DOHH2 (cell line): ENCODE results near the gene GABBR1.

Experiments
- H3F3A ChIP-seq: fragments of 200-600 bp; sonication (generic), shearing (Covaris generic); 2 replicates; pipeline ENCODE4 v1.6.0; 2016; ENCODE audit warnings: antibody characterized with exemption, mild to moderate bottlenecking; ENCODE audit not compliant: control insufficient read depth, insufficient read depth
- H3K27ac ChIP-seq: fragments of 200-600 bp; sonication (generic); 2 replicates; pipeline ENCODE4 v1.5.1; 2014; ENCODE audit warnings: low read depth, mild to moderate bottlenecking, low read length, moderate library complexity
- H3K27me3 ChIP-seq: fragments of 200-600 bp; sonication (generic); 2 replicates; pipeline ENCODE4 v1.6.1; 2014; ENCODE audit warnings: mild to moderate bottlenecking, low read length, mixed read lengths; ENCODE audit not compliant: control insufficient read depth
- H3K36me3 ChIP-seq: fragments of 200-600 bp; sonication (generic); 2 replicates; pipeline ENCODE4 v1.6.1; 2014; ENCODE audit warnings: mild to moderate bottlenecking, low read length, moderate library complexity, mixed read lengths; ENCODE audit not compliant: control insufficient read depth
- H3K4me1 ChIP-seq: fragments of 200-600 bp; sonication (generic); 2 replicates; pipeline ENCODE4 v1.6.1; 2014; ENCODE audit warnings: mild to moderate bottlenecking, low read length, mixed read lengths; ENCODE audit not compliant: control insufficient read depth
- H3K4me2 ChIP-seq: fragments of 200-600 bp; sonication (generic); 2 replicates; pipeline ENCODE4 v1.6.0; 2014; ENCODE audit warnings: mild to moderate bottlenecking, low read length, moderate library complexity
- H3K4me3 ChIP-seq: fragments of 200-600 bp; sonication (generic); 2 replicates; pipeline ENCODE4 v1.5.1; 2014; ENCODE audit warnings: mild to moderate bottlenecking, low read length, mixed read lengths
- H3K79me2 ChIP-seq: fragments of 200-600 bp; sonication (generic); 2 replicates; pipeline ENCODE4 v1.6.1; 2014; ENCODE audit warnings: mild to moderate bottlenecking, low read length, mixed read lengths; ENCODE audit not compliant: control insufficient read depth
- H3K9me2 ChIP-seq: fragments of 200-600 bp; sonication (generic); replicated peaks from 2 replicates; pipeline ENCODE4 v1.6.1; 2014; ENCODE audit warnings: mild to moderate bottlenecking, low read length, mixed read lengths; ENCODE audit not compliant: control insufficient read depth
- H3K9me3 ChIP-seq: fragments of 200-600 bp; sonication (generic); 2 replicates; pipeline ENCODE4 v1.6.1; 2014; ENCODE audit warnings: antibody characterized with exemption, low read length, mixed read lengths; ENCODE audit not compliant: control insufficient read depth, insufficient read depth
- H4K20me1 ChIP-seq: fragments of 200-600 bp; sonication (generic); 2 replicates; pipeline ENCODE4 v1.6.0; 2014; ENCODE audit warnings: low read depth, mild to moderate bottlenecking, antibody characterized with exemption, low read length, moderate library complexity; ENCODE audit not compliant: control insufficient read depth, insufficient read depth
- EZH2phosphoT487 ChIP-seq: fragments of 200-600 bp; sonication (generic); IDR thresholded peaks from 2 replicates; pipeline ENCODE4 v1.6.1; 2017; ENCODE audit warnings: borderline replicate concordance, mild to moderate bottlenecking, antibody characterized with exemption, low read length, moderate library complexity, mixed read lengths
- TF ChIP-seq, protein P1 (sequence below): fragments of 200-600 bp; sonication (generic); IDR thresholded peaks from one replicate; pipeline ENCODE4 v1.5.1; 2014; ENCODE audit warnings: antibody characterized with exemption, mild to moderate bottlenecking, low read depth, low read length; ENCODE audit not compliant: poor library complexity, severe bottlenecking

GABBR1 gene

DNA sequence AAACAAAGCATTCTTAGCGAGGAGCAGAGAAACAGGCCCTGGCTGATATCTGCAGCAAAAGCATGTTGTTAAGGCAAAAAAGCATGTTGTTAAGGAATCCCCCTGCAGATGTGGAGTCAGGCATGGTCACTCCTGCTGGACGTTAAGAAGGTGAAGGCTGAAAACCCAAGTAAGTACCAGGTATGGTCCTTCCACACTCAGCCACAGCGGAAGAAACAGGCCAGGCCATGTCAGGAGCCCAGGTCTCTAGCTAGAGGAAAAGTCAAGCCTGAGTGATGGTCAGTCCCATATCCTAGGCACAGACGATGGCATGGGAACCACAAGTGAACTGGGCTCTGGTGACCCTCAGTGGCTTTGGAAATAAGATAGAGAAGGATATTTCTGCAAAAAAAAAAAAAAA is 112.8 kb downstream of the GABBR1 start:
- H4K20me1 ChIP-seq, result no peaks in the 10 kb centered on the region

GRCh38 chr6:29519291-29520010 is 113.5 kb downstream of the GABBR1 start:
- Histone ChIP-seq H3K27ac (no peak overlapping the region), H3K9me3 (0 out of 2 replicates have a peak, but pooled peaks cover 3% of the 10 kb centered on the region), H3K79me2 (no peaks in the 10 kb centered on the region), H3F3A (no peaks in the 10 kb centered on the region), H3K4me2 (no peak overlapping the region), H3K27me3 (peaks cover 4% of the 10 kb centered on the region; the same call in 1 of the 2 replicates), H3K36me3 (no peaks in the 10 kb centered on the region), H4K20me1 (no peaks in the 10 kb centered on the region), H3K4me3 (no peak overlapping the region), H3K9me2 (no peaks in the 10 kb centered on the region), H3K4me1 (no peaks in the 10 kb centered on the region)
- TF ChIP-seq, protein P1, sequence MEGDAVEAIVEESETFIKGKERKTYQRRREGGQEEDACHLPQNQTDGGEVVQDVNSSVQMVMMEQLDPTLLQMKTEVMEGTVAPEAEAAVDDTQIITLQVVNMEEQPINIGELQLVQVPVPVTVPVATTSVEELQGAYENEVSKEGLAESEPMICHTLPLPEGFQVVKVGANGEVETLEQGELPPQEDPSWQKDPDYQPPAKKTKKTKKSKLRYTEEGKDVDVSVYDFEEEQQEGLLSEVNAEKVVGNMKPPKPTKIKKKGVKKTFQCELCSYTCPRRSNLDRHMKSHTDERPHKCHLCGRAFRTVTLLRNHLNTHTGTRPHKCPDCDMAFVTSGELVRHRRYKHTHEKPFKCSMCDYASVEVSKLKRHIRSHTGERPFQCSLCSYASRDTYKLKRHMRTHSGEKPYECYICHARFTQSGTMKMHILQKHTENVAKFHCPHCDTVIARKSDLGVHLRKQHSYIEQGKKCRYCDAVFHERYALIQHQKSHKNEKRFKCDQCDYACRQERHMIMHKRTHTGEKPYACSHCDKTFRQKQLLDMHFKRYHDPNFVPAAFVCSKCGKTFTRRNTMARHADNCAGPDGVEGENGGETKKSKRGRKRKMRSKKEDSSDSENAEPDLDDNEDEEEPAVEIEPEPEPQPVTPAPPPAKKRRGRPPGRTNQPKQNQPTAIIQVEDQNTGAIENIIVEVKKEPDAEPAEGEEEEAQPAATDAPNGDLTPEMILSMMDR, result no peak
- no peak for TF ChIP-seq EZH2phosphoT487

More for the DNA sequence above, 112.8 kb downstream of the GABBR1 start:
- Histone ChIP-seq H3K27ac (no peak overlapping the region), H3K27me3 (peaks cover 4% of the 10 kb centered on the region; the same call in 1 of the 2 replicates), H3K4me2 (no peak overlapping the region), H3K4me1 (no peaks in the 10 kb centered on the region), H3K79me2 (no peaks in the 10 kb centered on the region), H3K9me2 (no peaks in the 10 kb centered on the region), H3K36me3 (no peaks in the 10 kb centered on the region), H3K9me3 (0 out of 2 replicates have a peak, but pooled peaks cover 3% of the 10 kb centered on the region), H3F3A (no peaks in the 10 kb centered on the region), H3K4me3 (no peak overlapping the region)
- no peak for TF ChIP-seq EZH2phosphoT487
- TF ChIP-seq, protein P1, result no peak

DNA sequence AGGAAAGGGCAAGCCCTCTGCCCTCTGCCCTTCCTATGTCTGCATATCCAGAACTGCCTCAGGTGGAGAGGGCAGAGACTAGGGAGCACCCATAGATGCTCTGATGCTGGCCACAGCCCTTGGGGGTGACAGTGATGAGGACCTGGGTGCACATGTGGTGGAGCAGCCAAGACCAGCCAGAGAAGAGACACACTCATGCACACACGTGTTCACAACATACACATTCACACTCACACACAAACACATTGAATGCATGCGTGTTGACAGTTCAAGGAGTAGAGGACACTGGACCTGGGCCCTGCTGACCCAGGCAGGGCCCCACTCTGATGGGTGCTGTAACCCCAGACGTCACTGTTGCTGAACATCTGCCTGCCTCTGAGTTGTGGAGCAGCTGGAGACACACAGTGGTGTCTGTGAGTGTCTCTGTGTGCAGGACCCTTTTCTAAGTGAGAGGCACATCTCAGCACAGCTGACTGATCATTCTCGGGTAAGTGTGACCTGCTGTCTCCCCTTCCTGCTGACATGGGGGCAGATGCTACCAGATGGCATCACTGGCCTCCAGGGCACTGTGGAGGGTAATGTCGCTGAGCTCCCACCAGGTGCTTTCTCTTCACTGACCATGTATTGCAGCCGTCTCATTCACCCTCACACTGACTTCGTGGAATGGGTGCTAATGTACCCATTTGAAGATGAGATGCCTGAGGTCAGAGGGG is 115.1 kb downstream of the GABBR1 start:
- H3K4me1 ChIP-seq, result no peaks in the 10 kb centered on the region
- no peaks in the 10 kb centered on the region for H3K9me3 ChIP-seq
- no peaks in the 10 kb centered on the region for H4K20me1 ChIP-seq
- TF ChIP-seq, protein P1, result no peak
- no peak for TF ChIP-seq EZH2phosphoT487
- H3K27ac ChIP-seq, result no peak overlapping the region
- H3K4me3 ChIP-seq, result no peak overlapping the region
- H3K4me2 ChIP-seq, result no peak overlapping the region
- no peaks in the 10 kb centered on the region for H3K79me2 ChIP-seq
- H3K27me3 ChIP-seq, result peaks cover 4% of the 10 kb centered on the region; the same call in 1 of the 2 replicates
- no peaks in the 10 kb centered on the region for H3F3A ChIP-seq
- H3K9me2 ChIP-seq, result no peaks in the 10 kb centered on the region
- no peaks in the 10 kb centered on the region for H3K36me3 ChIP-seq
